Measurements from ENCODE around the gene JARID2.
"Not testable (repeated sequence)": the region's sequence is repeated elsewhere in the genome, so short reads cannot be mapped to it uniquely, and the experiment has no call there.

The JARID2 gene

DNA sequence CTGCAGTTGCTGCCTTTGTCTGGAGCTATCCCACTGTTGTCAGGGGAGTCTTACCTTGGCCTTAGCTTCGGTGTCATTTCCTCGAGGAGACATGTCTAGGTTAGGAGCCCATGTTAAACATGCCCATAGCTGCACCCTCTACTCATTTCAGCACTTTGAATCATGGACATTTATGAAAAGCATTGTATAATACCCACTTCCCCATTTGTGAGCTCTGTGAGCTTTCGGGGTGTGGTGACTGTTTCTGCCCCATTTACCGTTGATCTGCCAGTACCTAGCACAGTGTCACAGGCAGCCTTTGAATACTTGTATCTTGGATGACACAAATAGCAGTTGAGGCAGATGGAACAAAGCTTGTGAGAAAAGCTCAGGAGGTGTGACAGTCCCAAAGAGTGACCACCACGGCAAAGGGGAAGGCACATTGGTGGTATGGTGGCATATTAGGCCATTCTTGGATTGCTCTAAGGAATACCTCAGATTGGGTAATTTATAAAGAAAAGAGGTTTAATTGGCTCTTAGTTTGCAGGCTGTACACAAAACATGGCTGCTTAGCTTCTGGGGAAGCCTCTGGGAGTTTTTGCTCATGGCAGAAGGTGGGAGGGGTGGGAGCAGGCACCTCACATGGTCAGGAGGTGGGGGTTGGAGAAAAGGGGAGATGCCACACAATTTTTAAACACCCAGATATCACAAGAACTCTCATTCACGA, 42.0 kb downstream of the JARID2 start:
- Histone ChIP-seq H3K4me1 (ENCODE audit: insufficient read depth, poor library complexity, severe bottlenecking) (peaks cover 45% of the 10 kb centered on the region), H3K27me3 (ENCODE audit: insufficient read depth, poor library complexity, severe bottlenecking) (no peaks in the 10 kb centered on the region), H3K4me3 (ENCODE audit: severe bottlenecking) (no peak overlapping the region), H3K36me3 (ENCODE audit: low read depth) (no peaks in the 10 kb centered on the region), H3K27ac (ENCODE audit: poor library complexity, severe bottlenecking) (no peak overlapping the region), H3K9me3 (ENCODE audit: severe bottlenecking) (no peaks in the 10 kb centered on the region)
- TF ChIP-seq, protein P1, sequence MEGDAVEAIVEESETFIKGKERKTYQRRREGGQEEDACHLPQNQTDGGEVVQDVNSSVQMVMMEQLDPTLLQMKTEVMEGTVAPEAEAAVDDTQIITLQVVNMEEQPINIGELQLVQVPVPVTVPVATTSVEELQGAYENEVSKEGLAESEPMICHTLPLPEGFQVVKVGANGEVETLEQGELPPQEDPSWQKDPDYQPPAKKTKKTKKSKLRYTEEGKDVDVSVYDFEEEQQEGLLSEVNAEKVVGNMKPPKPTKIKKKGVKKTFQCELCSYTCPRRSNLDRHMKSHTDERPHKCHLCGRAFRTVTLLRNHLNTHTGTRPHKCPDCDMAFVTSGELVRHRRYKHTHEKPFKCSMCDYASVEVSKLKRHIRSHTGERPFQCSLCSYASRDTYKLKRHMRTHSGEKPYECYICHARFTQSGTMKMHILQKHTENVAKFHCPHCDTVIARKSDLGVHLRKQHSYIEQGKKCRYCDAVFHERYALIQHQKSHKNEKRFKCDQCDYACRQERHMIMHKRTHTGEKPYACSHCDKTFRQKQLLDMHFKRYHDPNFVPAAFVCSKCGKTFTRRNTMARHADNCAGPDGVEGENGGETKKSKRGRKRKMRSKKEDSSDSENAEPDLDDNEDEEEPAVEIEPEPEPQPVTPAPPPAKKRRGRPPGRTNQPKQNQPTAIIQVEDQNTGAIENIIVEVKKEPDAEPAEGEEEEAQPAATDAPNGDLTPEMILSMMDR (IDR thresholded peaks at IDR 0.05; ENCODE audit: poor library complexity, severe bottlenecking): no peak
- DNase-seq (ENCODE audit: low spot score) (no peak), ATAC-seq (ENCODE audit: low read depth) (no peak)

DNA sequence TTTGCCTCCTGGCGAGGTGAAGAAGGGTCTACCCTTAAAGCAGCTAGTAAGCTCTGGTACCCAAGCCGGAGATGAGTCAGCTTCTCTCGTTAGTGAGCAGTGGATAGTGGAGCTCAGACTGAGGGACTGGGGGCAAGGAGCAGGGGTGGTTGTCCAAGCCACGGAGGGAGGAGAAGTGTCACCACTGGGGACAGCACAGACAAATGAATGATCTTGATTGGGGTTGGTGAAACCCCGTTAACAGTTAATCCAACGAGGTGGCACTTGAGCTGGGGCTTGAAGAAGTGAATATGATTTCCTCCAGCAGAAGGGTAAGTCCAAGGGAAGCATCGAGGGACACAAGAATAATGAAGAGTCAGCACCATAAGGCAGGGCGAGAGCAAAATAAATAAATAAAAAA, 43.0 kb downstream of the JARID2 start:
- DNase-seq (ENCODE audit: low spot score): no peak
- no peak overlapping the region for H3K4me3 ChIP-seq (ENCODE audit: severe bottlenecking)
- no peaks in the 10 kb centered on the region for H3K9me3 ChIP-seq (ENCODE audit: severe bottlenecking)
- peak overlapping the region; percentile 5 for H3K27ac ChIP-seq (ENCODE audit: poor library complexity, severe bottlenecking)
- TF ChIP-seq, protein P1 (IDR thresholded peaks at IDR 0.05; ENCODE audit: poor library complexity, severe bottlenecking): no peak
- ATAC-seq (ENCODE audit: low read depth): no peak
- no peaks in the 10 kb centered on the region for H3K27me3 ChIP-seq (ENCODE audit: insufficient read depth, poor library complexity, severe bottlenecking)
- H3K36me3 ChIP-seq (ENCODE audit: low read depth): no peaks in the 10 kb centered on the region
- peaks cover 38% of the 10 kb centered on the region for H3K4me1 ChIP-seq (ENCODE audit: insufficient read depth, poor library complexity, severe bottlenecking)

DNA sequence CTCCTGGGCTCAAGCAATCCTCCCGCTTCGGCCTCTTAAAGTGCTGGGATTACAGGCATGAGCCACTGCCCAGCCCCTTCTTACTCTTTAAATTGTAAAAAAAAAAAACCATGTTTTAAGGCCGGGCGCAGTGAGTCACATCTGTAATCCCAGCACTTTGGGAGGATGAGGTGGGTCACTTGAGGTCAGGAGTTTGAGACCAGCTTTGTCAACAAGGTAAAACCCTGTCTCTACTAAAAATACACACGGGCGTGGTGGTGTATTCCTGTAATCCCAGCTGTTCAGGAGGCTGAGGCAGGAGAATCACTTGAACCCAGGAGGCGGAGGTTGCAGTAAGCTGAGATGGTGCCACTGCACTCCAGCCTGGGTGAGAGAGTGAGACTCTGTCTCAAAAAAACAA, 43.6 kb downstream of the JARID2 start:
- H3K4me3 ChIP-seq (ENCODE audit: severe bottlenecking); H3K9me3 ChIP-seq (ENCODE audit: severe bottlenecking); H3K36me3 ChIP-seq (ENCODE audit: low read depth); H3K27me3 ChIP-seq (ENCODE audit: insufficient read depth, poor library complexity, severe bottlenecking); DNase-seq (ENCODE audit: low spot score): not testable (repeated sequence)
- Histone ChIP-seq H3K4me1 (ENCODE audit: insufficient read depth, poor library complexity, severe bottlenecking) (peaks cover 32% of the 10 kb centered on the region), H3K27ac (ENCODE audit: poor library complexity, severe bottlenecking) (peak overlapping the region; percentile 5)
- peak; percentile 36; the same call in 1 of the 3 replicates for ATAC-seq (ENCODE audit: low read depth)

DNA sequence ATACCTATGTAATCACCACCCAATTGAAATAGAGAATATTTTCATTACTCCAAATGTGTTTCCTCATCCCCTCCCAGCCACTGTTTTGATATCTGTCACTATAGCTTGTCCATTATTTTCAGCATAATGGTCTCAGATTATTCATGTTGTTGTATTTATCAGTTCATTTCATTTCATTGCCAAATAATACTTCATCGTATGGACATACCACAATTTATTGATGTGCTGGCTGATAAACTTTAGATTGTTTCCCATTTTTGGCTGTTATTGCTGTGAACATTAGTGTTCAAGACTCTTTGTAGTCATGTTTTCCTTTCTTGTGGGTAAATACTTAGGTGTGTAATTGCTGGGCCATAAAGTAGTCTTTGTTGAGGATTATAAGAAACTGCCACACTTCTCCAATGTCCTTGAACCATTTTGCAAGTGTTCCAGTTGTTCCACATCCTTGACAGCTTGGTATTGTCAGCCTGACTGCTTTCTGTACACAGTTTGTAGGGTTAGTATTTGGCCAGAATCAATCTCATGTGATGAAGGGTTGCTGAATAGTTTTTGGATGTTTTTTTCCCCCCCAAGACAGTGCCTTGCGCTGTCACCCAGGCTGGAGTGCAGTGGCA, 44.3 kb downstream of the JARID2 start:
- no peak overlapping the region for H3K4me3 ChIP-seq (ENCODE audit: severe bottlenecking)
- ATAC-seq (ENCODE audit: low read depth) (no peak), DNase-seq (ENCODE audit: low spot score) (no peak)
- no peaks in the 10 kb centered on the region for H3K27me3 ChIP-seq (ENCODE audit: insufficient read depth, poor library complexity, severe bottlenecking)
- TF ChIP-seq, protein P1 (IDR thresholded peaks at IDR 0.05; ENCODE audit: poor library complexity, severe bottlenecking): no peak
- no peaks in the 10 kb centered on the region for H3K36me3 ChIP-seq (ENCODE audit: low read depth)
- H3K4me1 ChIP-seq (ENCODE audit: insufficient read depth, poor library complexity, severe bottlenecking): peaks cover 26% of the 10 kb centered on the region
- H3K9me3 ChIP-seq (ENCODE audit: severe bottlenecking): no peaks in the 10 kb centered on the region
- no peak overlapping the region for H3K27ac ChIP-seq (ENCODE audit: poor library complexity, severe bottlenecking)

DNA sequence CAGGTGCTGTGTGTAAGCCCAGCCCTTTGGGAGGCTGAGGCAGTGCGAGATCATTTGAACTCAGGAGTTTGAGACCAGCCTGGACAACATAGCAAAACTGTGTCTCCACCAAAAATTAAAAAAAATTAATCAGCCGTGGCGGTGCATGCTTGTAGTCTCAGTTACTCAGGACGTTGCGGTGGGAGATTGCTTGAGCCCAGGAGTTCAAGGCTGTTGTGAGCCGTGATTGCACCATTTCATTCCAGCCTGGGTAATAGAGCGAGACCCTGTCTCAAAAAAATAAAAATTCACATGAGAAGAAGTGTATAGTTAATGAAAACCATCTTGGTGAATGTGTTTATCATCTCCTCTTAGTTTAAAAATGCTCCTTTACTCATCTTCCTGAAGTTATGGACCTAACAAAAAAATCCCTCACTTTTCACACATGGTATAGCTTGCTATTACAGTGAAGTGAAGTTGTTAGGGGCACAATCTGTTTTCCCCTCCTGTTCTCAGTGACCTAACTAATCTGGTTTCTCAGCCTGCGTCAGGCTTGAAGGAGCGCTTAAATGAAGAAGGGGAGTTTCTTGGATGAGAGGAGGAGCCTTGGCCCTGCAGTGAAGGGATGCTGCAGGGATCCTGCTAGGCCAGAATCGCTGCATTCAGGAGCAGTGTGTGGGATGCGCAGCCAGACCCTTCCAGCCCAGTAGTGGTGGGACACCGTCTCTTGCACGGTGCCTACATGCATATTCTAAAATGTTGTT, 45.3 kb downstream of the JARID2 start:
- DNase-seq (ENCODE audit: low spot score) (no peak), ATAC-seq (ENCODE audit: low read depth) (no peak)
- Histone ChIP-seq H3K9me3 (ENCODE audit: severe bottlenecking) (no peaks in the 10 kb centered on the region), H3K4me1 (ENCODE audit: insufficient read depth, poor library complexity, severe bottlenecking) (peaks cover 17% of the 10 kb centered on the region), H3K36me3 (ENCODE audit: low read depth) (no peaks in the 10 kb centered on the region), H3K4me3 (ENCODE audit: severe bottlenecking) (no peak overlapping the region), H3K27me3 (ENCODE audit: insufficient read depth, poor library complexity, severe bottlenecking) (no peaks in the 10 kb centered on the region), H3K27ac (ENCODE audit: poor library complexity, severe bottlenecking) (no peak overlapping the region)
- TF ChIP-seq, protein P1 (IDR thresholded peaks at IDR 0.05; ENCODE audit: poor library complexity, severe bottlenecking): no peak
